ENCODE data around the gene PPM1M.

The PPM1M gene

DNA sequence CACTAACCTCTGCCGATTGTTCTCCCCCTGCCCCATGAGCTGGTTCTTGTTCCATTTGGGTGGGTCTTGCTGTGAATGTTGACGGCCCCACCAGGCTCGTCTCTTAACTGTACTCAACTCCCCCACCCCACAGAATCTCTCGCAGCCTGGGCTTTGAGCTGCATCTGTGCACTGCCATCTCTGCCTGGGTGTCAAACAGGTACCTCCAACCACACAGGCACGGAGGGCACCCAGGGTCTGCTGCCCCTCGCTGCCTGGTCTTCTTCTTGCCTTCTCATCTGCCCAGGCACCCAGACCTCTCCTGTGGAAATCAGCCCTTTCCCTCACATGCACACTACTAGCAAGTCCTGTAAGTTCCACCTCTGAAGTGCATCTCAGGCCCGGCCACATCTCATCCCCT lies 30.2 kb upstream of the PPM1M start:
- DNase-seq (ENCODE audit: low read depth in 1 of 2, low spot score in 1 of 2): no peak

GRCh38 chr3:52216585-52217408 lies 28.8 kb upstream of the PPM1M start:
- DNase-seq (ENCODE audit: low read depth in 1 of 2, low spot score in 1 of 2): peak in 1 of 2 donors; percentile 42

- DNase-seq (ENCODE audit: low read depth in 1 of 2, low spot score in 1 of 2): no peak
Measured at GRCh38 chr3:52217409-52217805, 28.2 kb upstream of the PPM1M start.

DNA sequence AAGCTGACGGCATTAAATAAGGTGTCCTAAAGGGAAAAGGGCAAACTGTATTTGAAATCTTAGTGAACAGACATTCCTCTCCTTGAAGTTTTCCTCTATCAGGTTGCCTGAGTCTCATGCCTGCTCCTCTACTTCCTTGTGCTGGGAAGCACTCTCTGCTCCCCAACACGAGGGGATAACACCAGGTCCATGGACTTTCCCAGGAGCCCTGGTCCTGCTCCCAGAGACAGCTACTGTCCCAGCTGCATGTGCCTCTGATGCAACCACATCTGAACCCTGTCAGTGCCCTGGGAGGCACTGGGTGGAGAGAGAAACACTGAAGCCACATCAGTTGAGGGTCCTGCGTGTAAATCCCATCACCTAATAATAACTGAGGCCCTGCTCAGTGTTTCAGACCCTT lies 27.5 kb upstream of the PPM1M start:
- DNase-seq (ENCODE audit: low read depth in 1 of 2, low spot score in 1 of 2): no peak

DNA sequence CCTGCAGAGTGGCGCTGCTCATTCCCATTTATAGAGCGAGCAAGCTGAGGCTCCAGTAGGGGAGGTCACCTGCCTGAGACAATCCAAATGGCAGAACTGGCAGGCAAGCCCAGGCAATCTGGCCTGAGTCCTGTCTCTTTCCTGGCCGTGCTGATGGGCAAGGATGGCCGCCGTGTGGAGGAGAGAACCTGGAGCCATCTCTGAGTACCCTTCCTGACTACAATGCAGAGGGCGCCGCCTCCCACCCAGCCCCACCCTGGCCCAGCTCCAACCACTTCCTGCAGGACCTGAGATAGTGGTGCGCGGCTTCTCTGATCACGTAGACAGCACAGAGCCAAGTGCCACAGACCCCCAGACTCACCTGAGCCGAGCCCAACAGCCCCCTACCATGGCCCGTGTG lies 27.1 kb upstream of the PPM1M start:
- no peak for DNase-seq (ENCODE audit: low read depth in 1 of 2, low spot score in 1 of 2)

DNA sequence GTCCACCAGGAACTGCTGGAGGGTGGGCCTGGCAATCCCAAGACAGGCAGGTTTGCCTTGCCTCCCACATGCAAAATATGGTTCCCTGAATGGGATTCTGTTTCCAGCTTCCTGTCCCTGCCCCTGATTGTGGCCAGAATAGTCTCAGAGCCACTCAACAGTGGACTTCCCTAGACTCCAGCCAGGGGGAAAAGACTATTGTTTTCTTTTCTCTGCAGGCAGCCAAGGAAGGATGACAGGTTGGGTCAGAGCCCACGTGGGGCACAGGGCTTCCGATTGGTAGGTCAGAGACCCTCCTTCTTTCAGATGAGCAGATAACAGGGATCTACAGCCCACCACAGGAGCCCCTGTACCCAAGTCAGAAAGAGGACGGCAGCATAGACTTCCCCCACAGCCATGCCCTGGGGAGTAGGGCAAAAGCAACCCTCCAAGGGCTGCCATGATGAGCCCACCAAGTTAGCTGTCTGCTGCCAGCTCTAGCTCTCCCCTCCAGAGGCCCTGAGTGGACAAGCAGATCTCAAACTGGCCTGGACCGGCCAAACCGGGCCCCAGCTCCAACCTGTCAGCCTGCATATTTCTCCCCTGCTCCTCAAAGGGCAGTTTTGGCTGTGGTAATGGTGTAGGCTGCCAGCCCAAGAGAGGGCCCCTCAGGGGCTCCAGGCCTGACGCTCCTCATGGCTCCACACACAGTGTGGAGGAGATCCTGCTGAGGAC lies 26.5 kb upstream of the PPM1M start:
- DNase-seq (ENCODE audit: low read depth in 1 of 2, low spot score in 1 of 2): no peak

- peak; percentile 85 to 87 for DNase-seq (ENCODE audit: low read depth in 1 of 2, low spot score in 1 of 2)
Measured at GRCh38 chr3:52220380-52221026, 25.1 kb upstream of the PPM1M start.

- no peak for DNase-seq (ENCODE audit: low read depth in 1 of 2, low spot score in 1 of 2)
Measured at GRCh38 chr3:52221141-52221562, 24.4 kb upstream of the PPM1M start.

DNA sequence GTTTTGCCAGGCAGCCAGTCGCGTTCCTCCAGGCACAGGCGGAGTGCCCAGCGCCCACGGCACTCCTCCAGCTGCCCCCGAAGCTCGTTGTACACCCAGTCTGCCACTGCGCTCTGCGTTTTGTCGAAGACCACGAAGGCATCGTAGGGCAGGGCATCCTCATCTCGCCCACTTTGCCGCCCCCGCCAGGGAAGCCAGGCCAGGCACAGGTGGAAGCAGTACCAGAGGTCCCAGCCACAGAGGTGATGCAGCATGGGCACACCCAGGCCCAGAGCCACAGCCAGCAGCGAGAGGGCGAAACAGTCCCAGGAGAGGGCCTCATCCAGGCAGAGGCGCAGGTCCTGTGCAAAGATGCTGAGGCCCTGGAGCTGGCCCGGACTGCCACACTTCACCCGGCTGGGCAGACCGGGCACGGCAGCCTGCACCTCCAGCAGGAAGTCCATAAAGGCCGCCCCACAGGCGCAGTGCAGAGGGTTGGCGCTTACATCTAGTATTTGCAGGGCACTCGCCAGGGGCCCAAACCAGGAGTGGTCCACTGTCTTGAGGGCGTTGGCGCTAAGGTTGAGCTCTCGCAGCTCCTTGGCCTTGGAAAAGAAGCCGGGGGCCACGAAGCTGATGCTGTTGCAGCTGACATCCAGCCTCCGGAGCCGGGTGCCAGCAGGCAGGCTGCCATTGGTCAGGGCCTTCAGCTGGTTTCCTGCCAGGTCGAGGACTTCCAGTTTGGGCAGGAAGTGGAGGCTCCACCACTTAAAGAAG lies 23.8 kb upstream of the PPM1M start:
- DNase-seq (ENCODE audit: low read depth in 1 of 2, low spot score in 1 of 2): no peak

DNA sequence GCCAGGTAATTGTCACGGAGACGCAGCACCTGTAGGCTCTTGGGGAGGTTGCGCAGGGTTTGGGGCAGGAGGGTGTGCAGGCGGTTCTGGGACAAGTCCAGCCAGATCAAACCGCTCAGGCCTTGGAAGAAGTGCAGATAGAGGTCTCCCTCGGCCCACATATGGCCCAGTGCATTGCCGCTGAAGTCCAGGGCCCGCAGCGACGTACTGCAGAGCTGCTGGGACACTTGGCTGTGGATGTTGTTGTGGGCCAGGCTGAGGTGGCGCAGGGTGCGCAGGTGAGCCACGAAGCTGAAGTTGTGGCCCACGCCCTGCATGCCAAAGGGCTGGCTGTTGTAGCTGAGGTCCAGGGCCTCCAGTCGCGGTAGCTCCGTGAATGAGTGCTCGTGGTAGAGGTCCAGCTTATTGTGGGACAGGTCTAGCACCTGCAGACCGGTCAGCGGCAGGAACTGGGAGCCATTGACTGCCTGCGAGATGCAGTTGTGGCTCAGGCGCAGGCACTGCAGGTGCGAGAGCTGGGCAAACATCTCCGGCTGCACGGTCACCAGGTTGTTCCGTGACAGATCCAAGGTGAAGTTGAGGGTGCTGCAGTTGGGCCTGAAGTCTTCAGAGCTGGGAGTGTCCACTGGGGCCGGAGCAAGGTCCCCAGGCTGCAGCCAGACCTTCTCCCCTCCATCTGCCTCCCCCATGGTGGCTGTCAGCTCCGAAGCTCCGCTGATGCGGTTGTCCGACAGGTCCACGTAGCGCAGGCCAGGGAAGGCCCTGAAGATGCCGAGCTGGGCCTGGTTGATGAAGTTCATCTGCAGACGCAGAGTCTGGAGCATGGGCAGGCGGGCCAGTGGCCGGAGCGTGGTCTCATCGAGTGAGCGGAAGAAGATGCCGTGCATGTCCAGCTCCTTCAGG lies 23.0 kb upstream of the PPM1M start:
- DNase-seq (ENCODE audit: low read depth in 1 of 2, low spot score in 1 of 2): no peak

DNA sequence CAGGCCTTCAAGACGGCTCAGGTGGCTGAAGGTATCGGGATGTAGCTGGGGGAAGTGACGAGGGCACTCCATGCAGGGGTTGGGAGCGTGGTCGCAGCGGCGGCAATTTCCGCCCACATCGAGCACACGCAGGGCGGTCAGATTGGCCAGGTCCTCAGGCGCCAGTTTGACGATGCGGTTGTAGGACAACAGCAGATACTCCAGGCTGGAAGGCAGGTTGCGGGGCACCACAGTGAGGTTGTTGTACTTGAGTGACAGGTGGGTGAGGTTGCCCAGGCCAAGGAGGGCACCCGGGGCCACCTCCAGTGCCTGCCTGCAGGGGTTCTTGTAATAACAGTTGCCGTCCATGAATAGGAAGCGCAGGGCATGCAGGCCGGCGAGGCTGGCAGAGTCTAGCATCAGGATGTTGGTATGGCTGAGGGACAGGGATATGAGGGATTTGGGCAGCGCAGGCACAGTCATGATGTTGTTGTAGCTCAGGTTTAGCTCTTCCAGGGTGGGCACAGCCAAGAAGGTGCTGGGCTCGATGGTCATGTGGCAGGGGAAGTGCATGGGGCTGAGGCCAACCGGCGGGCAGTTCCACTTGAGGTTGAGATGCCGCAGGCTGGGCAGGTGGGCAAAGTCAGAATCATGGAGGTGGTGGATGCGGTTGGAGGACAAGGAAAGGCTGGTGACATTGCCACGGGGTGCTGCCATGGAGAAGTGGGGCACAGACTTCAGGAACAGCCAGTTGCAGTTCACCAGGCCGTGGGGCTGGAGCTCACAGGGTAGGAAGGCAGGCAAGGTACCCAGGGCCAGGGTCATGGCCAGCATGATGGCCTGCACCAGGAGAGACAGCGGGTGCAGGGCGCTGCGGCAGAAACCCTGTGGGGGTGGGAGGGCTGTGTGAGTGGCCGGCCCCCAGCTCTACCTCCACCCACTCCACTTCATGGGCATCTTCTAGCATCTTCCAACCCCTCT lies 21.8 kb upstream of the PPM1M start:
- no peak for DNase-seq (ENCODE audit: low read depth in 1 of 2, low spot score in 1 of 2)

DNA sequence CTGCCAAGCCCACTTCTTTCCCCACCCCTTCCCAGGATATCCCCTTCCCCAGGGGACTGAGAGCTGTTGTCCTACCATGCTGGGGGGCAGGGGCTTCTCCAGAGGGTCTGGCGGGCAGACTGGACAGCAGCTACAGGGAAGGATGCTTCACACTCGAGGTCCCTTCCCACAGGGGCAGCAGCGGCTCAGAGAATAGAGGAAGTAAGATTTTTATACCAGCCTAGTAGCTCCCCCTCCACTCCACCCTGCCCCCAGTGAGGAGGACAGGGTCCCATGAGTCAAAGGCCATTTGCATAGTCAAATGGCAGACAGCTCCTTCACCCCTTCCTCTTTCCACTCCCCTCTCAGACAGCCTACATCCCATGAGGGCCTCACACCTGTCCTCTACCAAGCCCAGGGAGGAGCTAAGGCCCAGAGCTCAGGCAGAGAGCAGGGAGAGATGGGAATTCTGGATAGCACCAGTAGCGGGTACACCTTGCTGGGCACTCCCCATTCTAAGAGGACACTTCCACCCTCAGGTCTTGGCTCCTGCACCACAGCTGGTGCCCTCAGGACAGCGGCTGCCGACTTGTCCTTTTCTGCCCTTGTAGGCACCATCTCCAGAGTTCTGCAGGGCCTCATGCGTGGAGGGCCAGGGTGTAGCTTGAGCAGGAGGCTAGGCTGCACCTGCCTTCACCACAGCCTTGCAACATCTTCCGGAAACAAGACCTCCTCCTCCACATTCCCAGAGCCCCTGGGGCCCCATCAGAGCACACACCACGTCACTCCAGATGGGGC lies 19.9 kb upstream of the PPM1M start, which contains the start of gene TLR9:
Gene TLR9, minus strand, starts transcription at position 194 of the 777 bp plus-strand sequence. Its CDS starts 116 bp downstream, at position 78.
- no peak for DNase-seq (ENCODE audit: low read depth in 1 of 2, low spot score in 1 of 2)

DNA sequence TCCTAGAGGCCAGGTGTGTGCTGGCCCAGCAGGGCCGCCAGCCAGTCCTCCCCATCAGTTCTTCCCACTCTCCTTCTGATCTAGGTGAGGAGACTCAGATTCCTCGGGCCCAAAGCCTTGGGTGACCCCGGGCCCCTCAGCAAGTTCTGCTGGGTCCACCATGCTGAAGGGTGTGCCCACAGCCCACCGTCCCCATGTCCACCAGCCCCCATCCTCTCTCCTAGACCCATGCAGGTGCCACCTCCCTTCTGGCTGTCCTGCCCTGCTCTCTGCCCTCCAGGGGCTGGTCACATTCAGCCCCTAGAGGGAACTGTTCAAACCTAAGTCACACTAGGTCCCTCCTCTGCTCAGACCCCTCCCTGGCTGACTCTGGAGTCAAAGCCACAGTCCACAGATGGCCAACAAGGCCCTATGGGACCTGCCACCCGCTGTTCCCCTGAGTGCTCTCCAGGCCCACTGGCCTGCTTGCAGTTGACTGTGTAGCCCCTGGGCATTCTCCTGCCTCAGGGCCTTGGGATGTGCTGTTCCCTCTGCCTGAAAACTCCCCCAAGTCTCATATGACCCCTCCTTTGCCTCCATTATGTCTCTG lies 19.2 kb upstream of the PPM1M start:
- DNase-seq (ENCODE audit: low read depth in 1 of 2, low spot score in 1 of 2): no peak

DNA sequence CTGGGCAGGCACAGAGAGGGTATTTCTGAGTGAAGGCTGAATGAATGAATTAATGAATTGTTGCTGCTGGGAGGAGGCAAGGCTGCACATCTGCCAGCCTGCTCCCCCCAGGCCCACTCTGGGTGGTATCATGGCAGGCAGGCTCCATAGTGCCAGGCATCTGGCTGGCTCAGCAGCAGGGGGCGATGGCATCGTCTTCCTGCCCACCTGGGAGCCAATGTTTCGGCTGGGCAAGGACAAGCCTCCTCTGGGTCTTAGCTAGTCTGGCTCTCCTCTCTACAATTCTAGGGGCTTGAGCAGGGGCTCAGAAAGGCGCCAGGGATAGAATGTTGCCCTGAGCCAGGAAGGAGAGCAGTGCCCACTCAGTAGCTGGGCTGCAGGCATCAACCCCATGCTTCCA lies 18.4 kb upstream of the PPM1M start:
- DNase-seq (ENCODE audit: low read depth in 1 of 2, low spot score in 1 of 2): no peak

DNA sequence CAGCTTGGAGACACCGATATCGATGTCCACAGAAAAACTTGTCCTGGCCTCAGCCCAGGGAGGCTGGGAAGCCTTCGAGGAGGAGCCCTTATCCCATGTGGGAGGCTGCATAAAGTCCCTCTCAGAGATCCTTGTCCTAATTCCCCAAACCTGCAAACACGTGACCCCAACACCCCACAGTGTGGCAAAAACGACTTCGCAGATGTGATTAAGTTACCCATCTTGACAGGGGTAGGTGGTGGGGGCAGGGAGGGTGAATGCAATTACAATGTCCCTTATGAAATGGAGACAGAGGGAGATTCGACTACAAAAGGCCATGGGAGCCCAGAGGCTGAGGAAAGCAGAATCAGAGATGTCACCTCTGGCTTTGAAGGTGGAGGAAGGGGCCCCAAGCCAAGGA lies 17.8 kb upstream of the PPM1M start:
- DNase-seq (ENCODE audit: low read depth in 1 of 2, low spot score in 1 of 2): no peak

DNA sequence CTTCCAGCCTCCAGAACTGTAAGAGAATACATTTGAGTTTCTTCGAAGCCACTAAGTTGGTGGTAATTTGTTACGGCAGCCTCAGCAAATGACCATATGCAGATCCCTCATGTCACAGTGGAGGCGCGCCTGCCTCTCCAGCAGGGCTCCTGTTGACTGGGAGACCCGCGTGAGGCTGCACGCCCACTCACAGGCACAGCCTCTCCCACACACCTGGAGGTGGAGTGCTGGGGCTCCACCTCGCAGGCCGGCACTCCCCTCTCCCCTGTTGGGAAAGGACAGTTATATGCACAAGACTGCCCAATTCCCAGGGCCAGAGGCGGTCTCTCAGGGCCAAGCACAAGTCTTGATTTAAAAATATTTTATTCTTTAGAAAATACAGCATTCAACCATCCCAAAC lies 17.3 kb upstream of the PPM1M start:
- no peak for DNase-seq (ENCODE audit: low read depth in 1 of 2, low spot score in 1 of 2)

GRCh38 chr3:52228751-52229291 lies 16.7 kb upstream of the PPM1M start:
- no peak for DNase-seq (ENCODE audit: low read depth in 1 of 2, low spot score in 1 of 2)

DNA sequence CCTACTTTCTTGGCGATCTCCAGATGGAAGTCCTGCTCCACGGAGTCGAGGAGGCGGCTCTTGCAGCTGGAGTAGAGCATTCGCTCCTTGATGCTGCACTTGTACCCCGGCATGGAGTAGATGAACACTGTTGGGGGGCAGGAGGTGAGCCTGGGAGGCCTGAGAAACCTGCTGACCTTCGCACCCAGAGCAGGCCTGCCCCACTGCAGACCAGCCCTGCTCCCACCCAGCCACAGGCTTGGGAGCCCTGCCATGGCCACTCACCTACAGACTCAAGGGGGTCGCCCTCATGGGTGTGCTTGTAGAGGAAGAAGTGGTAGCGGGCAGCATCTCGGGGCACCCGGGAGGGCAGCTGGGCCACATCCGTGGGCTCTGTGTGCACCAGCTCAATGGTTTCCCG lies 15.9 kb upstream of the PPM1M start:
- no peak for DNase-seq (ENCODE audit: low read depth in 1 of 2, low spot score in 1 of 2)

Data from activated CD4-positive, alpha-beta T cell treated with anti-CD3 and anti-CD28 coated beads, Interleukin-2, amount 50 U/mL, for 24 hours (primary cell).